AG04449 (cell line): Measurements from ENCODE around the gene VWA5A.

Experiments
- CTCF ChIA-PET: fragments of 350-600 bp; formaldehyde crosslinking; extraction: SDS; loops from one replicate; lab custom pipeline; 2021; ENCODE audit warnings: antibody characterized with exemption; lab: Yijun Ruan, JAX
- POLR2A ChIA-PET: fragments of 400-600, 350-600 bp; formaldehyde crosslinking; extraction: SDS; loops from one replicate; lab custom pipeline; 2020; ENCODE audit warnings: antibody characterized with exemption, inconsistent platforms; lab: Yijun Ruan, JAX
- DNase-seq: peaks from one replicate; pipeline ENCODE4 v3.0.0-alpha.2; 2010; ENCODE audit warnings: low read depth, low spot score
- H3K4me3 ChIP-seq: 2 replicates; pipeline ENCODE4 v1.5.1; 2011; ENCODE audit warnings: low read depth, mild to moderate bottlenecking, control low read depth, low read length
- CTCF ChIP-seq: IDR thresholded peaks from one replicate; pipeline ENCODE4 v1.5.1; 2011; ENCODE audit warnings: mild to moderate bottlenecking, moderate library complexity, low read length, control low read depth, inconsistent platforms; ENCODE audit not compliant: insufficient read depth; ENCODE audit errors: missing control alignments

The VWA5A gene

GRCh38 chr11:124114942-124115781 is at the start of gene VWA5A:
TSS of gene VWA5A (plus strand) at chr11:124115450. CDS start at chr11:124117512, 2,062 bp downstream.
- POLR2A ChIA-PET = no interaction called here
- CTCF ChIA-PET = interaction anchor here (0.7 to 1.8 kb wide), 4 partner anchors 9 to 79 kb away, joined by 4 to 8 read pairs (median 4); no protein-coding TSS in a partner anchor
- no peak for TF ChIP-seq CTCF
- peak; percentile 44 for DNase-seq
- H3K4me3 ChIP-seq = peak within 1 kb of the TSS; percentile 71

GRCh38 chr11:124068601-124069110 is 46.6 kb upstream of the VWA5A start:
- ChIA-PET POLR2A (no interaction called here), CTCF (interaction anchor here (1.0 to 5.9 kb wide), 14 partner anchors 8 to 547 kb away, joined by 3 to 132 read pairs (median 4); partner anchors contain the start of gene OR10G7)
- no peak overlapping the region for H3K4me3 ChIP-seq
- DNase-seq = no peak
- no peak for TF ChIP-seq CTCF

- POLR2A ChIA-PET = no interaction called here
- CTCF ChIA-PET = interaction anchor here (0.6 to 5.9 kb wide), 22 partner anchors 9 to 1557 kb away, joined by 3 to 132 read pairs (median 4); partner anchors contain the start of gene OR10G7
- peak; percentile 90 for TF ChIP-seq CTCF
- peak overlapping the region; percentile 52 for H3K4me3 ChIP-seq
- no peak for DNase-seq
These were observed 45.5 kb upstream of the VWA5A start for GRCh38 chr11:124069429-124070401.

- no peak overlapping the region for H3K4me3 ChIP-seq
- TF ChIP-seq CTCF = peak; percentile 64
- POLR2A ChIA-PET = no interaction called here
- CTCF ChIA-PET = interaction anchor here (0.8 to 5.9 kb wide), 24 partner anchors 9 to 515 kb away, joined by 3 to 132 read pairs (median 4); partner anchors contain the start of gene VWA5A
- DNase-seq = peak; percentile 23
These were observed 44.2 kb upstream of the VWA5A start for GRCh38 chr11:124070915-124071622.

- ChIA-PET CTCF (interaction anchor here (0.9 to 5.9 kb wide), 23 partner anchors 9 to 331 kb away, joined by 3 to 132 read pairs (median 4); partner anchors contain the start of gene VWA5A), POLR2A (no interaction called here)
- no peak for TF ChIP-seq CTCF
These were observed 43.7 kb upstream of the VWA5A start for GRCh38 chr11:124071623-124071948.

More at GRCh38 chr11:124071623-124071948, 43.7 kb upstream of the VWA5A start:
- no peak overlapping the region for H3K4me3 ChIP-seq
- DNase-seq = no peak
